DMS114 treated with DMSO at 0.1 percent for 48 hours (cell line): ENCODE measurements around the gene CPPED1.

Source experiments
- DNase-seq: peaks from one replicate; lab custom pipeline; 2025; ENCODE audit not compliant: unreplicated experiment; lab: John Stamatoyannopoulos, UW

The CPPED1 gene

GRCh38 chr16:12613131-12613991 is 190.3 kb downstream of the CPPED1 start:
- DNase-seq = no peak

DNA sequence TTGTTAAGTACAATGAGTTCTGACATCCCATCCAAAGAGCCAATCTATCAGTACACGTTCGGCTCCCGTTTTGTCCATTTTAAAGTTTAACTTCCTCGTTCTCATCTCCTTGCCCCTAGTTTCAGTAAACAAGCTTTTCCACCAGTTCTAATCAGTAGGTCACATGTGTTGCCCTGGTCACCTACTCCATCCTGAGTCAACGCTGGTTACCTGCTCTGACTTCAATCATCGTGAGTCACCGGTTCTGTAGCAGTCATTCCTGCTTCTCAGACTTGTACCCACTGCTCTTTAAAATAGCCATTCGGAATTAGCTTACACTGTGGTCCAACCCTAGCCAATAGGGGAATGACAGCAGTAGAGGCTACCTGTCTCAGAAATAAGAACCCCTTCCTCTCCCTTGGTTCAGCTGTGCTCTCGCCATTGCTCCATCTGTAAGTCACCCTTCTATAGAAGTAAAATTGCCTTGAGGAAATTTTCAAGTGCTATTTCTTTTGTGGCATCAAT is 191.0 kb downstream of the CPPED1 start:
- DNase-seq = no peak

DNA sequence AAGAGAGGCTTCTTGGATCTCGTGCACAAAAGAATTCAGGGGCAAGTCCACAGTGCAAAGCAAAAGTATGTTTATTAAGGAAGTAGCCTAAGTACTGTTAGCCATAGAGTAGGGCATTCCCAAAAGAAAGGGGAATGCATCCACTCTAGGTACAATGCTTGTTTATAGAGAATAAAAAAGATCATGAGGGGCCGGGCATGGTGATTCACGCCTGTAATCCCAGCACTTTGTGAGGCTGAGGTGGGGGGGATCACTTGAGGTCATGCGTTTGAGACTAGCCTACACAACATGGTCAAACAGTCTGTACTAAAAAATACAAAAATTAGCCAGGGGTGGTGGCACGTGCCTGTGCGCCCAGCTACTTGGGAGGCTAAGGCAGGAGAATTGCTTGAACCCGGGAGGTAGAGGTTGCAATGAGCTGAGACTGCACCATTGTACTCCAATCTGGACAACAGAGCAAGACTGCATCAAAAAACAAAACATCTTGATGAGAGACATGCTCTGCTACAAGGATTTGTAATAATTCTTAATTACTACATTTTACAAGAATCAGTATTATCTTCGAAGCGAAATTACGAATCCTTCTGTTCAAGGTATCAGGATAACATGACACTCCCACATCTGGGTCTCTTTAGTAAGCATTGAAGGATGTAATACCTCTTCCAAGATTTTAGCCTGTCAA is 191.6 kb downstream of the CPPED1 start:
- DNase-seq = no peak

- no peak for DNase-seq
Observed at GRCh38 chr16:12611006-12611477, 192.6 kb downstream of the CPPED1 start.

- no peak for DNase-seq
Observed at GRCh38 chr16:12609937-12610699, 193.6 kb downstream of the CPPED1 start.
